Measurements from ENCODE around the gene ABCC1. TPM values are rescaled to one million over a fixed set of nuclear protein-coding genes. Genes with fewer than 3 reads are reported as not detected.

Gene ABCC1
- total RNA-seq, 1 donor from 2014 or later = 69.4 TPM

- H3K4me1 Mint-ChIP-seq = peaks cover 1% of the 10 kb centered on the region
Observed at GRCh38 chr16:15960124-15960971, 10.9 kb downstream of the ABCC1 start.

GRCh38 chr16:15961060-15961511 is 11.7 kb downstream of the ABCC1 start:
- Mint-ChIP-seq H3K4me3 (no peak overlapping the region), H3K27me3 (ENCODE audit: low read depth) (no peaks in the 10 kb centered on the region)
- DNase-seq (ENCODE audit: low spot score in 2 of 2, unreplicated experiment in 2 of 2) = no peak

More at GRCh38 chr16:15960124-15960971, 10.9 kb downstream of the ABCC1 start:
- Mint-ChIP-seq H3K36me3 (peaks cover 13% of the 10 kb centered on the region), H3K9me3 (peaks cover 12% of the 10 kb centered on the region), H3K4me3 (no peak overlapping the region), H3K27me3 (ENCODE audit: low read depth) (no peaks in the 10 kb centered on the region), H3K27ac (no peak overlapping the region)
- no peak for DNase-seq (ENCODE audit: low spot score in 2 of 2, unreplicated experiment in 2 of 2)
- TF ChIP-seq CTCF (IDR thresholded peaks at IDR 0.05; ENCODE audit: unreplicated experiment) = no peak

GRCh38 chr16:15961571-15962090 is 12.2 kb downstream of the ABCC1 start:
- Mint-ChIP-seq H3K27ac (no peak overlapping the region), H3K36me3 (peaks cover 13% of the 10 kb centered on the region), H3K4me1 (peaks cover 3% of the 10 kb centered on the region), H3K9me3 (peaks cover 12% of the 10 kb centered on the region), H3K27me3 (ENCODE audit: low read depth) (no peaks in the 10 kb centered on the region), H3K4me3 (no peak overlapping the region)
- TF ChIP-seq CTCF (IDR thresholded peaks at IDR 0.05; ENCODE audit: unreplicated experiment) = no peak
- DNase-seq (ENCODE audit: low spot score in 2 of 2, unreplicated experiment in 2 of 2) = no peak

More at GRCh38 chr16:15961060-15961511, 11.7 kb downstream of the ABCC1 start:
- TF ChIP-seq CTCF (IDR thresholded peaks at IDR 0.05; ENCODE audit: unreplicated experiment) = no peak
- Mint-ChIP-seq H3K36me3 (peaks cover 13% of the 10 kb centered on the region), H3K9me3 (peaks cover 12% of the 10 kb centered on the region), H3K27ac (peak overlapping the region; percentile 76), H3K4me1 (peaks cover 1% of the 10 kb centered on the region)

GRCh38 chr16:15963307-15963910 is 14.0 kb downstream of the ABCC1 start:
- no peak for TF ChIP-seq CTCF (IDR thresholded peaks at IDR 0.05; ENCODE audit: unreplicated experiment)
- H3K4me1 Mint-ChIP-seq = peaks cover 10% of the 10 kb centered on the region
- no peak overlapping the region for H3K4me3 Mint-ChIP-seq
- peaks cover 12% of the 10 kb centered on the region for H3K9me3 Mint-ChIP-seq
- H3K27me3 Mint-ChIP-seq (ENCODE audit: low read depth) = no peaks in the 10 kb centered on the region
- H3K36me3 Mint-ChIP-seq = peaks cover 13% of the 10 kb centered on the region
- no peak overlapping the region for H3K27ac Mint-ChIP-seq
- DNase-seq (ENCODE audit: low spot score in 2 of 2, unreplicated experiment in 2 of 2) = no peak

GRCh38 chr16:15966420-15966819 is 17.0 kb downstream of the ABCC1 start:
- no peak overlapping the region for H3K4me3 Mint-ChIP-seq
- DNase-seq (ENCODE audit: low spot score in 2 of 2, unreplicated experiment in 2 of 2) = no peak
- no peaks in the 10 kb centered on the region for H3K27me3 Mint-ChIP-seq (ENCODE audit: low read depth)
- peaks cover 23% of the 10 kb centered on the region for H3K9me3 Mint-ChIP-seq
- peaks cover 8% of the 10 kb centered on the region for H3K4me1 Mint-ChIP-seq
- no peak for TF ChIP-seq CTCF (IDR thresholded peaks at IDR 0.05; ENCODE audit: unreplicated experiment)
- H3K36me3 Mint-ChIP-seq = peaks cover 28% of the 10 kb centered on the region
- H3K27ac Mint-ChIP-seq = peak overlapping the region; percentile 62
